Lower leg skin (tissue), 3 donors: ENCODE measurements around the gene DEF6.

Source experiments
- CTCF ChIP-seq, 3 donors: fragments of 450-650 bp; IDR thresholded peaks; one replicate each; pipeline ENCODE4 v1.5.1; 2016; ENCODE audit warnings: antibody characterized with exemption in 3 of 3, mild to moderate bottlenecking in 3 of 3, moderate library complexity in 2 of 3
- POLR2A ChIP-seq, 2 donors: fragments of 450-650 bp; IDR thresholded peaks; one replicate each; pipeline ENCODE4 v1.6.1; 2016 to 2017; ENCODE audit warnings: antibody characterized with exemption in 2 of 2, mild to moderate bottlenecking in 1 of 2, moderate library complexity in 1 of 2

- TF ChIP-seq CTCF (IDR thresholded peaks at IDR 0.05) (no peak), POLR2A (IDR thresholded peaks at IDR 0.05) (no peak)
Observed at GRCh38 chr6:35320031-35320410, 22.4 kb downstream of the DEF6 start.
